Fibroblast of villous mesenchyme (primary cell): Measurements from ENCODE around the gene ACKR3. TPM values are rescaled to one million over a fixed set of nuclear protein-coding genes. Genes with fewer than 3 reads are reported as not detected.

Experiments
- DNase-seq: peaks from one replicate; pipeline ENCODE4 v3.0.0-alpha.2; 2010; ENCODE audit warnings: low read depth
- H3K4me3 ChIP-seq: 2 replicates; pipeline ENCODE4 v1.5.1; 2011; ENCODE audit warnings: low read depth, mild to moderate bottlenecking, low read length
- CTCF ChIP-seq: IDR thresholded peaks from 2 replicates; pipeline ENCODE4 v1.5.1; 2012; ENCODE audit warnings: low read depth, mild to moderate bottlenecking, low read length; ENCODE audit not compliant: insufficient read depth
- total RNA-seq: library from RNA; depleted of rRNA; stranded (reverse); fragments of >200 nt; gene quantifications from 2 replicates; pipeline ENCODE4 v1.2.3, GENCODE V29; 2012

Gene ACKR3
- total RNA-seq, 1 donor: not detected

GRCh38 chr2:236612737-236613136, 43.1 kb downstream of the ACKR3 start:
- no peak for DNase-seq
- H3K4me3 ChIP-seq: no peak overlapping the region
- TF ChIP-seq CTCF: no peak

- no peak for TF ChIP-seq CTCF
- H3K4me3 ChIP-seq: no peak overlapping the region
- DNase-seq: no peak
Observed at GRCh38 chr2:236613612-236614011, 44.0 kb downstream of the ACKR3 start.

- TF ChIP-seq CTCF: no peak
- no peak for DNase-seq
- H3K4me3 ChIP-seq: no peak overlapping the region
Observed at GRCh38 chr2:236614551-236614950, 44.9 kb downstream of the ACKR3 start.

GRCh38 chr2:236616031-236616430, 46.4 kb downstream of the ACKR3 start:
- DNase-seq: no peak
- no peak overlapping the region for H3K4me3 ChIP-seq
- no peak for TF ChIP-seq CTCF

GRCh38 chr2:236616624-236617023, 47.0 kb downstream of the ACKR3 start:
- no peak for TF ChIP-seq CTCF
- H3K4me3 ChIP-seq: no peak overlapping the region
- no peak for DNase-seq

GRCh38 chr2:236617221-236617737, 47.7 kb downstream of the ACKR3 start:
- no peak overlapping the region for H3K4me3 ChIP-seq
- no peak for DNase-seq
- TF ChIP-seq CTCF: no peak

GRCh38 chr2:236617796-236618195, 48.2 kb downstream of the ACKR3 start:
- no peak overlapping the region for H3K4me3 ChIP-seq
- TF ChIP-seq CTCF: no peak
- no peak for DNase-seq
